ENCODE data around the gene CNKSR3.

CNKSR3 gene

DNA sequence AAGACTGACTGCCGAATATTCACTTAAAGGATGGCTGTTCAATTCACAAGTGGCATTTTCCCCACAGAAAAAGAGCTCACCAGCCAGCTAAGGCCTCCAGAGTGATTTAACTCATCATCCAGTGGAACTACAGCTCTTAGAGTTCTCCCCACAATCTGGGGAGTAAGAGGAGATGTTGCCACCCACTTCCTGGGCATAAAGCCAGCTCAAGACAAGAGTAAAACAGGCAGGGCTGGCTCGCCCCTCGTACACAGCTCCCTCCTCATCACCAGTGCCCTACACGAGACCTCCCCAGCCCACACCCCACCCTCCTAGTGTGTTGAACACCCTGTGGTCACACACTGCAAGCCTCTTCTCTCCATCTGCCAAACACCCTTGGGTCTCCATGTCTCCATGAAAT is 106.7 kb downstream of the CNKSR3 start:
- in situ Hi-C loops (cut with HindIII; ENCODE audit: low sequenced_read_pairs), result no loop called here
- H3K4me3 ChIP-seq (ENCODE audit: low read depth, low read length), result no peak overlapping the region
- DNase-seq (ENCODE audit: low read depth), result no peak
- TF ChIP-seq, protein P1, sequence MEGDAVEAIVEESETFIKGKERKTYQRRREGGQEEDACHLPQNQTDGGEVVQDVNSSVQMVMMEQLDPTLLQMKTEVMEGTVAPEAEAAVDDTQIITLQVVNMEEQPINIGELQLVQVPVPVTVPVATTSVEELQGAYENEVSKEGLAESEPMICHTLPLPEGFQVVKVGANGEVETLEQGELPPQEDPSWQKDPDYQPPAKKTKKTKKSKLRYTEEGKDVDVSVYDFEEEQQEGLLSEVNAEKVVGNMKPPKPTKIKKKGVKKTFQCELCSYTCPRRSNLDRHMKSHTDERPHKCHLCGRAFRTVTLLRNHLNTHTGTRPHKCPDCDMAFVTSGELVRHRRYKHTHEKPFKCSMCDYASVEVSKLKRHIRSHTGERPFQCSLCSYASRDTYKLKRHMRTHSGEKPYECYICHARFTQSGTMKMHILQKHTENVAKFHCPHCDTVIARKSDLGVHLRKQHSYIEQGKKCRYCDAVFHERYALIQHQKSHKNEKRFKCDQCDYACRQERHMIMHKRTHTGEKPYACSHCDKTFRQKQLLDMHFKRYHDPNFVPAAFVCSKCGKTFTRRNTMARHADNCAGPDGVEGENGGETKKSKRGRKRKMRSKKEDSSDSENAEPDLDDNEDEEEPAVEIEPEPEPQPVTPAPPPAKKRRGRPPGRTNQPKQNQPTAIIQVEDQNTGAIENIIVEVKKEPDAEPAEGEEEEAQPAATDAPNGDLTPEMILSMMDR (IDR thresholded peaks at IDR 0.05; ENCODE audit: low read depth, low read length, missing control alignments), result no peak

DNA sequence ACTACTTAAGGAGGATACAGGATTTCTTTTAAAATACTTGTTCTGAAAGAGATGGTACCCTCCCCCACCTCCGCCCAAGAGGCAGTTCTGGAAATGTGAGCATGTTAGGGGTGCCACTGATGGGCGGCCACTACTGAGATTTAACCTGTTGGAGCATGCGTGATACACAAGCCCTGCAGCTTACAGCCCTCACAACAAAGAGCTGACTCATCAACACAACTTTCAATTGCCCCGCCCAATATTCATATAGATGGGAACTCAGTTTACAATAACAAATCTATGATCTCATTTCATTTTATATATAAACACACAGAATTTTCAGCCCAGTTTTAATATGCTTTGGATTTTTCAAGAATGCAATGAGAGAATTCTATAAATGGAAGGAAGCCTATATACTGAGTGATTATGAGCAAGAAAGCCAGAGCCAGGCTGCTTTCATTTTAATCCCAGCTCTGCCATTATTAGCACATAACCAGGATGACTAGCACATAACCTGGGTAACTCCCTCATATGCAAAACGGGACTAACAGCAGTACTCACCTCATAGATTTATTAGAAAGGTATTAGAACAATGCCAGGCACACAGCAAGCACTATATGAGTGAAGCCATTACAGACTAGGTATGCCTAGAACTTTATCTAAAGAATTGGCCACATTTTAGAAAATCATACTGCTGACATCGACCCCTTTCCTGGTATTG is 108.3 kb downstream of the CNKSR3 start:
- in situ Hi-C loops (cut with HindIII; ENCODE audit: low sequenced_read_pairs), result no loop called here
- no peak for DNase-seq (ENCODE audit: low read depth)

DNA sequence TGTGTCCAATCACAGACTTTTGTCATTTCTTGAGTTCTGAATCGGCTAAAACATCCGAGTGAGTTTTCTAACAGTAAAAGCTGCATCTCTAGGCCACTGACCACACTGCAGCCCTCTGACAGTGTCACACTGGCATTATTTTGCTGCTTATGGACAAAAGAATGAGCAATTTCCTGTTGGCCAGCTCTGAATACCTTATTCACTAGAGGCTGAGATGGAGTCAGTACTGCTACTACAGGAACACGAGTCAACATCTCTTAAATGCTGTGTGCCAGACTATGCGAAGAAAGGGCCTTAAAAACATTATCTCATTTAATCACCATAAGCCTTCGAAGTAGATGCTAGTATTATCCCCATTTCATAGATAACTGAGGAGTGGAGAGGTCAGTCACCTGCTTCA is 111.4 kb downstream of the CNKSR3 start:
- TF ChIP-seq, protein P1 (IDR thresholded peaks at IDR 0.05; ENCODE audit: low read depth, low read length, missing control alignments), result no peak
- H3K4me3 ChIP-seq (ENCODE audit: low read depth, low read length), result no peak overlapping the region
- in situ Hi-C loops (cut with HindIII; ENCODE audit: low sequenced_read_pairs), result loop anchor here (25.0 kb wide), 1 partner anchor 237 kb away; no protein-coding TSS in a partner anchor
- DNase-seq (ENCODE audit: low read depth), result no peak

More for the DNA sequence above, 108.3 kb downstream of the CNKSR3 start:
- H3K4me3 ChIP-seq (ENCODE audit: low read depth, low read length), result no peak overlapping the region
- TF ChIP-seq, protein P1 (IDR thresholded peaks at IDR 0.05; ENCODE audit: low read depth, low read length, missing control alignments), result no peak

DNA sequence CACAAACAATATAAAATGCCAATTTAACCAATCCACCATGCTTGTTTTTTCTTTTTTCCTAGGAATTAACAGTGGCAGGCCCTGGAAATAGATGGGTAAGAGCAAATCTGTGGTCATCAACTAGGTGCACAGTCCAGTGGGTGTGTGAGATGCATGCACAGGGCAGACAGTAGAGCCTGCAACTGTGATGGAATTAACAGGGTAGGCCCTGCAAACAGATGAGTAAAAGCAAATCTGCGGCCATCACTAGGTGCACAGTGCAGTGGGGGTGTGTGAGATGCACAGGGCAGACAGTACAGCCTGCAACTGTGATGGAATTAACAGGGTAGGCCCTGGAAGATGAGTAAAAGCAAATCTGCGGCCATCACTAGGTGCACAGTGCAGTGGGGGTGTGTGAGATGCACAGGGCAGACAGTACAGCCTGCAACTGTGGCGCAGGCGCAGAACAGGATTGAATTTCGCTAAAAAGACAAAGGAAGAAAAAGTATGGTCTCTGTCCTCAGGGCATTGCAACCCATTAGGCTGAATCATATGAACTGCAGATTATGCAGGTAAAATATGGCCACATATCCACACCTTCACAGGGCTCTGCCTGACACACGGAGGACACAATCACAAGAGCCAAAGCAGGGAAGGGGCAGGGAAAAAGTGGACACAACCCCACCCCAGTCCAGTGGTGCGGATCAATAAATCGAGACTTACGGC is 112.8 kb downstream of the CNKSR3 start:
- in situ Hi-C loops (cut with HindIII; ENCODE audit: low sequenced_read_pairs), result loop anchor here (25.0 kb wide), 1 partner anchor 235 kb away; no protein-coding TSS in a partner anchor
- no peak for DNase-seq (ENCODE audit: low read depth)
- H3K4me3 ChIP-seq (ENCODE audit: low read depth, low read length), result no peak overlapping the region
- TF ChIP-seq, protein P1 (IDR thresholded peaks at IDR 0.05; ENCODE audit: low read depth, low read length, missing control alignments), result no peak

DNA sequence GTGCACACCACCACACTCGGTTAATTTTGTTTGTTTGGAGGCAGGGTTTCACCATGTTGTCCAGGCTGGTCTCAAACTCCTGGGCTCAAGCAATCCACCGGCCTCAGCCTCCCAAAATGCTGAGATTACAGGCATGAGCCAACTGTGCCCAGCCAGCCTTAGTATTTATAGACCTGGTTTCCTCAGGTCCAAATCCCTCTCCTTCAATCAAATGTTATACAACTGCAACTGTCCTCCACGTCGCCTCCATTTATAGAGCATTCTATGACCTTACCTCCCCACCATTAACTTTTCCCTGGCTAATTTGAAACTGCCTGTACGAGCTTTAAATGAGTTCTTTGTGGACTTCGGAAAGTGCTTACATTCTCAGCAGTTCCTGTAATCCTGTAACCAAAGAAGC is 114.6 kb downstream of the CNKSR3 start:
- no peak overlapping the region for H3K4me3 ChIP-seq (ENCODE audit: low read depth, low read length)
- TF ChIP-seq, protein P1 (IDR thresholded peaks at IDR 0.05; ENCODE audit: low read depth, low read length, missing control alignments), result no peak
- DNase-seq (ENCODE audit: low read depth), result no peak
- in situ Hi-C loops (cut with HindIII; ENCODE audit: low sequenced_read_pairs), result loop anchor here (25.0 kb wide), 1 partner anchor 234 kb away; no protein-coding TSS in a partner anchor

DNA sequence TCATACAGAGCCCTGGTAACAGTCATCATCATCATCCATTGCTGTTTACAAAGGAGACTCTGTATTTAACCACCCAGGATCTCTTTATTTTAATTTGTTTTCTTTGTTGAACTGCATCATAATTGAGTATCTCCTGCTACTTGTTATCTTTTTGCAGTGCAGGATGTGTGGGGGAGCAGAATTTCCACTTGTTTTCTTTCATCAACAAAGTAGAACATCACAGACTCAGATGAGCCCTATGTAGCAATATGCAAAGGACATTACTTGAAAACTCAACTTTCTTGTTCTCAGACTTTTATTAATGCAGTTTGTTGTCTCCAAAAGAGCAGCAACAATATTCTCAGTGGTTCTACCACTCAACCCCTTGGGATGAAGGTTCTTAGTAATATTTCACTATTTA is 115.2 kb downstream of the CNKSR3 start:
- TF ChIP-seq, protein P1 (IDR thresholded peaks at IDR 0.05; ENCODE audit: low read depth, low read length, missing control alignments), result no peak
- no peak for DNase-seq (ENCODE audit: low read depth)
- no peak overlapping the region for H3K4me3 ChIP-seq (ENCODE audit: low read depth, low read length)
- in situ Hi-C loops (cut with HindIII; ENCODE audit: low sequenced_read_pairs), result loop anchor here (25.0 kb wide), 1 partner anchor 233 kb away; no protein-coding TSS in a partner anchor
